Keratinocyte (primary cell): Measurements from ENCODE around the gene FOXL3.

ENCODE experiments used
- EZH2 ChIP-seq: IDR thresholded peaks from one replicate; pipeline ENCODE4 v1.6.1; 2012; ENCODE audit warnings: inconsistent platforms, mild to moderate bottlenecking, low read length, moderate library complexity
- TF ChIP-seq, protein P1 (sequence below), 3 experiments: IDR thresholded peaks in 1 of 3; conservative IDR thresholded peaks in 1 of 3; optimal IDR thresholded peaks in 1 of 3; 2 replicates in 2 of 3; 3 replicates in 1 of 3; pipeline versions ENCODE3 to v1.5.1; 2011; ENCODE audit warnings: low read length in 3 of 3, mild to moderate bottlenecking in 3 of 3, moderate library complexity in 2 of 3, control low read depth in 1 of 3, inconsistent platforms in 1 of 3; ENCODE audit not compliant: insufficient read depth in 2 of 3; ENCODE audit errors: extremely low read depth in 1 of 3

DNA sequence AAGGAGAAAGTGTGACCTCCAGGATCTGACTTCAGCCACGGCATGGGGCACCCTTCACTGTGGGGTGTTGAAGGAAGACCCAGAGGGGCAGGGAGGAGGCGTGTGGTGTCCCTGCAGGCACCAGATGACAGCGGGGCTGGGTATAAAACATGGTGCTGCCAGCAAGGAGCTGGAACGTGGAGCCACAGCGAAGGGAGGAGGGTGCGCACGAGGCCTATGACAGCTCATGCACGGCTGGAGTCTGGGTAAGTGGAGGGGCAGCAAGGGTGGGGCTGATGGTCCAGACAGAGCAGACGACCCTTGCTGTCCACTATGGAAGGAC is 27.8 kb upstream of the FOXL3 start:
- TF ChIP-seq, protein P1, sequence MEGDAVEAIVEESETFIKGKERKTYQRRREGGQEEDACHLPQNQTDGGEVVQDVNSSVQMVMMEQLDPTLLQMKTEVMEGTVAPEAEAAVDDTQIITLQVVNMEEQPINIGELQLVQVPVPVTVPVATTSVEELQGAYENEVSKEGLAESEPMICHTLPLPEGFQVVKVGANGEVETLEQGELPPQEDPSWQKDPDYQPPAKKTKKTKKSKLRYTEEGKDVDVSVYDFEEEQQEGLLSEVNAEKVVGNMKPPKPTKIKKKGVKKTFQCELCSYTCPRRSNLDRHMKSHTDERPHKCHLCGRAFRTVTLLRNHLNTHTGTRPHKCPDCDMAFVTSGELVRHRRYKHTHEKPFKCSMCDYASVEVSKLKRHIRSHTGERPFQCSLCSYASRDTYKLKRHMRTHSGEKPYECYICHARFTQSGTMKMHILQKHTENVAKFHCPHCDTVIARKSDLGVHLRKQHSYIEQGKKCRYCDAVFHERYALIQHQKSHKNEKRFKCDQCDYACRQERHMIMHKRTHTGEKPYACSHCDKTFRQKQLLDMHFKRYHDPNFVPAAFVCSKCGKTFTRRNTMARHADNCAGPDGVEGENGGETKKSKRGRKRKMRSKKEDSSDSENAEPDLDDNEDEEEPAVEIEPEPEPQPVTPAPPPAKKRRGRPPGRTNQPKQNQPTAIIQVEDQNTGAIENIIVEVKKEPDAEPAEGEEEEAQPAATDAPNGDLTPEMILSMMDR (optimal IDR thresholded peaks at IDR 0.05 in 1 of 3, IDR thresholded peaks at IDR 0.05 in 1 of 3, conservative IDR thresholded peaks at IDR 0.05 in 1 of 3; ENCODE audit: extremely low read depth in 1 of 3, insufficient read depth in 2 of 3, low read length in 3 of 3), result no peak
- no peak for TF ChIP-seq EZH2
